KBM-7 (cell line): ENCODE data around the gene PATL2.
"Not testable (repeated sequence)": the region's sequence is repeated elsewhere in the genome, so short reads cannot be mapped to it uniquely, and the experiment has no call there.

Source experiments
- DNase-seq: peaks from one replicate; pipeline ENCODE4 v3.0.0-alpha.2; 2015
- in situ Hi-C: fragments of 300-500 bp; cut with MboI; formaldehyde crosslinking; loops from 2 replicates; pipeline ENCODE4 v1.14.3; 2020; ENCODE audit warnings: low sequenced_read_pairs, low pct_unique_long_range_greater_than_20kb, mixed read lengths

Gene PATL2

DNA sequence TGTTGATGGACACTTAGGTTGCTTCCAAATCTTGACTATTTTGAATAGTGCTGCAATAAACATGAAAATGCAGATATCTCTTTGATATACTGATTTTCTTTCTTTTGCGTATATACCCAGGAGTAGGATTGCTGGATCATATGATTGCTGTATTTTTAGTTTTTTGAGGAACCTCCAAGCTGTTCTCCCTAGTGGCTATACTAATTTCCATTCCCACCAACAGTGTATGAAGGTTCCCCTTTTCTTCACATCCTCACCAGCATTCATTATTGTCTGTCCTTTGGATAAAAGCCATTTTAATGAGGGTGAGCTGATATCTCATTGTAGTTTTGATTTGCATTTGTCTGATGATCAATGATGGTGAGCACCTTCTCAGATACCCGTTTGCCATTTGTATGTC lies 12.5 kb downstream of the PATL2 start:
- DNase-seq: peak; percentile 57
- in situ Hi-C loops: no loop called here

DNA sequence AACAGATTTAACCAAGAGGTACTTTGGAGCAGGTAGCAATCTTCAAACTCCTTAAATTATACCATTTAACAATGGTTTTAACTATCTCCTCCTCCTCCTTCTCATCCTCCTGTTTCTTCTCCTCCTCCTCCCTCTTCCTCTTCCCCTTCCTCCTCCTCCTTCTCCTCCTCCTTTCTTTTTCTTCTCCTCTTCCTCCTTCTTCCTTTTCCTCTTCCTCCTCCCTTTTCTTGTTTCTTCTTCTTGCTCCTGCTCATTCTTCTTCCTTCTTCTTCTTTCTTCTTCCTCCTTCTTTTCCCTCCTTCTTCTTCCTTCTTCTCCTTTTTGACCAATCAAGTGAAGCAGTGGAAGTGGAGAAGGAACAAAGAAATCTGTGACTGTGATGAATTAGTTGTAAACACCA lies 14.1 kb downstream of the PATL2 start:
- DNase-seq: no peak
- in situ Hi-C loops: no loop called here

DNA sequence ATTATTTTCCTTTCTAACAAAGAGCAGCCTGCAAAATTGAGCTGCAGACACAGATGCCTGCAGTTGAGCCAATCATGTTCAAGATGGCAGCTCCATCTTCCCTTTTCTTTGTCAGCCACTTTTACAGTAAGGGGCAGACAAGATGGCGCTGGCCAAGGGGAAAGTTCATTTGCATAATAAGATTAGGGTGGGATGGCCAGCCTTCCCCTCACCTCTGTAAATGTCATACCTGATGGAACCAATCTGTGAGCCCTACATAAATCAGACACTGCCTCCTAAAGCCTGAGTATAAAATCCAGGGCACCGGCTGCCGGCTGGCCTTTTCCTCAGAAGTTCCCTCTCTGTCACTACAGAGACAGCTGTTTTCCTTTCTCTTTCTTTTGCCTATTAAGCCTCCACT lies 15.8 kb downstream of the PATL2 start:
- in situ Hi-C loops: no loop called here
- no peak for DNase-seq

DNA sequence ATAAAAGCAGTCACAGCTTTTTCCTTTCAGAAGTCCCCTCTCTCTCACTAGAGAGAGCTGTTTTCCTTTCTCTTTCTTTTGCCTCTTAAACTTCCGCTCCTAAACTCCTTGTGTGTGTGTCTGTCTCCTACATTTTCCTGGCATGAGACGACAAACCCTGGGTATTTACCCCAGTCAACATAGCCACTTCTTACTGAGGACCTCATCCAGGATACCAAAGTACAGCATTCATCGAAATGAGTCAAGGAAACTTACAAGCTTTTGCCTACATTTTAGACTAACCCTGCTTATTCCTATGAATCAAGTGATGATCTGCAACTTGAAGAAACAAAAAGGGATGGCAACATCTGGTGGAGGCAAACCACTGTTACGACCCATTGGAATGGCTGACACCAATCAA lies 16.7 kb downstream of the PATL2 start:
- no peak for DNase-seq
- in situ Hi-C loops: no loop called here

DNA sequence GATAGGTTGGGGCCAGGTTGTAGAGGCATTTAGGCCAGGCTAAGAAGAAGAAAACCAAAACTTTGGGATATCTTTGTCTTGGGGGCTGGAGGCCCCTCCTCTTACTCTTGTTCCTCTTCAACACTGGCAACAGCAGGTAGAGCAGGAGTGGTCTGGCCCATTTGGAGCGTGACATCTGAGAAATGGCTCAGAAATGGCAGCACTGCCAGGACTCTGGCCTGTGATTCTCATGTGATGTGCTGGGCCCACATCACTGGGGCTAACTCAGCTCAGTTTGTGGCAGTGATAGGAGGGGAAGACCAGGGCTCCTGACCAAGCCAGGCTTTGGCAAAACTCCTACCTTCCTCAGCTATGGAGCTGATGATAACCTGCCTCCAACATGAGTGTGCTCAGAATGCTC lies 18.5 kb downstream of the PATL2 start:
- no peak for DNase-seq
- in situ Hi-C loops: no loop called here

DNA sequence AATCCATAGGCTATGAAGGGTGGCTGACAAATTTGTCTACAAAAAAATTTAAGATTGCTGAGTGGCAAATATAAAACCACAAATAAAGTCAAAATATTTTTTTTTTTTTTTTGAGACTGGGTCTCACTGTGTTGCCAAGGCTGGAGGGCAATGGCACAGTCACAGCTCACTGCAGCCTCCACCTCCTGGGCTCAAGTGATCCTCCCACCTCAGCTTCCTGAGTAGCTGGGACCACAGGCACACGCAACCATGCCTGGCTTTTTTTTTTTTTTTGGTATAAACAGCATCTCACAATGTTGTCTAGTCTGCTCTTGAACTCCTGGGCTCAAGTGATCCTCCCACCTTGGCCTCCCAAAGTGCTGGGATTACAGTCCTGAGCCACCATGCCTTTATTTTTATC lies 20.9 kb downstream of the PATL2 start:
- peak; percentile 61 for DNase-seq
- in situ Hi-C loops: not testable (repeated sequence)

DNA sequence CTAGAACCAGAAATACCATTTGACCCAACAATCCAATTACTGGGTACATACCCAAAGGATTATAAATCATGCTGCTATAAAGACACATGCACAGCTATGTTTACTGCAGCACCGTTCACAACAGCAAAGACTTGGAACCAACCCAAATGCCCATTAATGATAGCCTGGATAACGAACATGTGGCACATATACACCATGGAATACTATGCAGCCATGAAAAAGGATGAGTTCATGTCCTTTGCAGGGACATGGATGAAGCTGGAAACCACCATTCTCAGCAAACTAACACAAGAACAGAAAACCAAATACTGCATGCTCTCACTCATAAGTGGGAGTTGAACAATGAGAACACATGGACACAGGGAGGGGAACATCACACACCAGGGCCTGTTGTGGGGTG lies 21.8 kb downstream of the PATL2 start:
- in situ Hi-C loops: not testable (repeated sequence)

DNA sequence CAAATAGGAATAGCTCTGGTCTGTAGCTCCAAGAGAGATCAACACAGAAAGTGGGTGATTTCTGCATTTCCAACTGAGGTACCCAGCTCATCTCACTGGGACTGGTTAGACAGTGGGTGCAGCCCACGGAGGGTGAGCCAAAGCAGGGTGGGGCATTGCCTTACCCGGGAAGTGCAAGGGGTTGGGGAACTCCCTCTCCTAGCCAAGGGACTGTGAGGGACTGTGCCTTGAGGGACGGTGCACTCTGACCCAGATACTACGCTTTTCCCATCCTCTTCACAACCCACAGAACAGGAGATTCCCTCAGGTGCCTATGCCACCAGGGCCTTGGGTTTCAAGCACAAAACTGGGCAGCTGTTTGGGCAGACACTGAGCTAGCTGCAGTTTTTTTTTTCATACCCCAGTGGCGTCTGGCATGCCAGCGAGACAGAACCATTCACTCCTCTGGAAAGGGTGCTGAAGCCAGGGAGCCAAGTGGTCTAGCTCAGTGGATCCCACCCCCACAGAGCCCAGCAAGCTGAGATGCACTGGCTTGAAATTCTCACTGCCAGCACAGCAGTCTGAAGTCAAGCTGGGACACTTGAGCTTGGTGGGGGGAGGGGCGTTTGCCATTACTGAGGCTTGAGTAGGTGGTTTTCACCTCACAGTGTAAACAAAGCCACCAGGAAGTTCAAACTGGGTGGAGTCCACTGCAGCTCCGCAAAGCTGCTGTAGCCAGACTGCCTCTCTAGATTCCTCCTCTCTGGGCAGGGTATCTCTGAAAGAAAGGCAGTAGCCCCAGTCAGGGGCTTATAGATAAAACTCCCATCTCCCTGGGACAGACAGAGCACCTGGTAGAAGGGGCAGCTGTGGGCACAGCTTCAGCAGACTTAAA lies 28.1 kb downstream of the PATL2 start:
- in situ Hi-C loops: not testable (repeated sequence)
- DNase-seq: peak; percentile 68

More for the DNA sequence above, 21.8 kb downstream of the PATL2 start:
- not testable (repeated sequence) for DNase-seq

DNA sequence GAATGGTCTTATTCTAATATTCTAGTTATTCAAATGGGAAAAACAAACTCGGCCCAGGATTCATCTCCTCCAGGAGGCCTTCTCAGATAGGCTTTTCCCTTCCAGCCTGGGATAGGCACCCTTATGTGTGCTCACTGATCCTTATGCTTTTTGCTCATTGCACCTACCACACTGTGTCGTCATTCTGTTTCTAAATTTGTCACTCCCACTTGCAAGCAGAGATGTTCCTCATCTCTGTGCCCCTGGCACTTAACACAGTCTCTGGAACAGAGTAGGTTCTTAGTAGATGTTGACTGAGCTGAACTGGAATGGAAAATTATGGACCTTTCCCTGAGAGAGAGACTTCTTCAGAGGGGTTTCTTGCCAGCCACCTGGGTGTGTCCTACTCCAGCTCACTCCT lies 28.9 kb downstream of the PATL2 start:
- in situ Hi-C loops: no loop called here
- DNase-seq: peak; percentile 24

DNA sequence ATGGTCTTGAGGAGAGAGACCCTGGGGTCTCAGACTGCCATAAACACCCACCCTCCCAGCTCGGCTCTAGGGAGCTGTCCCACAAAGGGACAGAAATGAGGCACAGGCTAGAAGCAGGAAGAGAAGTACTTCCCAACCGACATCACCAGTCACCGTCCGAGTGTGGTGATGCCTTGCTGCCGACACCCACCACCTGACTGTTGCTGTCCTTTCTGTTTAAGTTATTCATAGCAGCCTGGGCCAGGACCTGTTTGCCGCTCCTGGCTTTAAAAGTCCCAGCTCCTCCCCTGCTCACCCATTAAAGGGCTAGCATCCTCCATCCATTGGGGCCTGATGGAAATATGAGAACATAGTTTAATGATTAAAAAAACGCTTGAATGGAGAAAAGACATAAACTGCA lies 34.4 kb downstream of the PATL2 start:
- in situ Hi-C loops: no loop called here
- no peak for DNase-seq

DNA sequence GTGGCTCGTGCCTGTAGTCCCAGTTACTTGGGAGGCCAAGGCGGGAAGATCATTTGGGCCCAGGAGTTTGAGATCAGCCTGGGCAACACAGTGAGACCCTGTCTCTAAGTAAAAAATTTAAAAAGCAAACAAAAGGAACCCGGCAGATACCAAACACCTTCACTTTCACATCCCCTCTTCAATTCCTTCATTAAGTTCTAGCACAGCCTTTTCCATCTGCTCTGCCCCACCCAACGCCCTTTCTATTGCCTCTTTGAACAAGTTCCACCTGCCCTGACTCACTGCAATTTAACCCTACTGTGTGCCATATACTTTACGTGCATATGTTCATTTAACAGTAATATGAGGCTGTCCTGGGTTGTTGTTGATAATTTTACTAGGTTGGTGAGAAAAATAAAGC lies 35.2 kb downstream of the PATL2 start:
- in situ Hi-C loops: no loop called here
- DNase-seq: no peak

DNA sequence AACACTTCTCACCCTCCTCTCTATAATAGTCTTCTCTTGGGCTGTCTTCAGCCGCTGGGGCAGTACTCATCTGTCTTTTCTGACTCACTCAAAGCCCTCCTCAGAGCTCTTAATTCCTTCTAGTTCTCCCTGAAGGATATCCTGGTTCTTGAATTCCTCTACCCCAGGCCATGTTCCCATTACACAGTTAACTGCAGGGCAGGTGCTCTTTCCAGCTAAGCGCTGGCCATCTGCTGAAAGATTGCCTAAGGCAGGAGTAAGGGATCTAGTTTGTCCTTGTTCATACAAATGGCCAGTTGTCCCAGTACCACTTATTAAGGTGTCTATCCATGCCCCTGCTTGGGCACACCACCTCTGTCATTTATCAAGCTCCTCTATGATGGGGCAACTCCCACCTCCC lies 37.5 kb downstream of the PATL2 start:
- DNase-seq: no peak
- in situ Hi-C loops: no loop called here

DNA sequence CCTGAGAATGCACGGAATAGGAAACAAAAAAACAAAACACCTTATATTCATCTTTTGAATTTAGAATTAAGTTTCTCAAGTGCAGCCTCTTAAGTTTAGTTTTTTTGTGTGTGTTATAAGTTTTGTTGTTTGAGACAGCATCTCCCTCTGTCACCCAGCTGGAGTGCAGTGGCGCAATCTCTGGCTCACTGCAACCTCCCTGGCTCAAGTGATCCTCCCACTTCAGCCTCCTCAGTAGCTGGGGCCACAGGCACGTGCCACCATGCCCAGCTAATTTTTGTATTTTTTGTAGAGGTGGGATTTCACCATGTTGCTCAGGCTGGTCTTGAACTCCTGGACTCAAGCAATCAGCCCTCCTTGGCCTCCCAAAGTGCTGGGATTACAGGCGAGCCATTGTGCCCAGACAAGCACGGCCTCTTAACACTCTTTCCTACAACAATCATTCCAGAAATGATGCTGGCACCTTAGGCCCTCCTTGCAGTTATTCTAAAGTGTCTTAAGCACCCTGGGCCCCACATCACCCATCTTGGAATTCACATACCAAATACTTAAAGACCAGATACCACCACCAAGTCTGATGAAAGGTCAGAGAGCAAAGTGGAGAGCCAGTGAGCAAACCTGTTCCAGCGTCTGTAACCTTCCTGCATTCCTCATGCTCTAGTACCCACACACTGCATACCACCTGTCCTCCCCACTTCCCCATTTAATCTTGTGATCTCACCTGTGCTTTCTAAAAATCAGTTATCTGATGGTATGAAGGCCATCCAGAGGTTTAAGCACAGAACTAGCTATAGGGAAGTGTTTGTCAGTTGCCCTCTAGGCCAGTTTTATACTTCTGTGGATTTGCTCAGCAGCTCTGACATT lies 40.8 kb downstream of the PATL2 start:
- DNase-seq: no peak
- in situ Hi-C loops: no loop called here

DNA sequence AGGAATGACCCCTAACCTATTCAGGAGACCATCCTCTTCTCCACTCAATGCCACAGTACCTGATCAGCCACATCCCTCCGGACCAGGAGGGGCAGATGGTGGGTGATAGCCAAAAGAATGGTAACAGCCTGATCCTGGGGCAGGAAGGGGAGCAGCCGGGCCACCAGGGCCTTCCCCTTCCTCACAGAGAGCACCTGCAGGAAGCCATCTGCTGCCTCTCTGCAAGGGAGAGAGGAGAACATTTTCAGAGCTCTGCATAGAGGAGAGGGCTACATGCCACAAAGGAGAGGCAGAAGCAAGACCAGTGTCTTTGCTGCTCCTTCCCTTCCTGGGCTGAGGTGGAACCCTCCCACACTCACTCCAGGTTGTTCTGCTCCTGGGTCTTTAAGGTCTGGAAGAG lies 42.2 kb downstream of the PATL2 start:
- DNase-seq: no peak
- in situ Hi-C loops: no loop called here

DNA sequence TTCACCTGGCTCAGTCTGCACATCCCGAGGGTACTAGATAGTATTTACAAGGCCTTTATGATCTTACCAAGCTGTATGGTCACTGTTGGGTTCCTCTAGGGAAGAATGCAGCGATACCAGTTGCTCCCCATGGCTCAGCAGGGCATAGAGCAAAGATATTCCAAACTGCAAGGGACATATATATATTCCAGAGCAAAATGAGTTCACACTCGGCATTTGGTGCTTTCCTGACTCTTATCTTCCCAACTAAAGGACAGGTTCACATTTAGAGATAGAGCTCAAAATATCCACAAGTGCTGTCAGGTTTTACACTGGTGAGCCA lies 44.1 kb downstream of the PATL2 start:
- in situ Hi-C loops: no loop called here

DNA sequence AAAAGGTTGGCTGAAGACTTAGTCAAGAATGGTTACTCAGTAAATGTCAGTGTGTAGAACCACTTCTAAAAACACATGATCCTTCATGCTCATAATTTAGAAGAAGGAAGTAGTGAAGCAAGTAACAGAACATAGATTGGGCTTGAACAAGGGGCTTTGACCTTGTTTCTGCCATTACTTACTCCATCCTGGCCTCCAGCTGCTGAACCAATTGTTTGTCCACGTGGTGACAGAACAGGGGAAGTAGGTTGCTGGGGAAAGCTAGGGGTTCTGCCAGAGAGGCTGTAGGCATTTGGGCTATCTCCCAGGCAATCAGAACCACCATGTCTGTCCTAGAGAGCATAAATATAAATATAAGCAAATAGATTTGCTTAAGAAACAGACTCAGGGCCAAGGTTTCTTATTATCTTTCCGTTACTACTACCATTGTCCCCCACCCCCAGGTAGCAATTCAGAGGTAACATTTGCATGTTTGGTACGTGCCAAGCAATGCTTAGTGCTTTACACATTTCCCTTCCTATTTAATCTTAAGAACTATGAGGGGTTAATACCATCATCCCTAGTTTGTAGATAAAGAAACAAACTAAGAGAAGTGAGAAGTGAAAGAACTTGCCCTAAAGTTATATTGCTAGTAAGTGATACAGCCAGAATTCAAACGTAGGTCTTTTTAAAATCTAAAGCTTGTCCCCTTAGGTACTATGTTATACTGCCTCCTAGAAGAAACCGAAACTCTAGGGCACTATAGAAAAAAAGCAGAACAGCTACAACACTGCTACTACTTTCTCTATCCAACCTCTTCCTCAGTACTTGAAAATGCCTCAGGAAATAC lies 44.7 kb downstream of the PATL2 start:
- in situ Hi-C loops: no loop called here
- no peak for DNase-seq

More for the DNA sequence above, 44.1 kb downstream of the PATL2 start:
- DNase-seq: no peak

DNA sequence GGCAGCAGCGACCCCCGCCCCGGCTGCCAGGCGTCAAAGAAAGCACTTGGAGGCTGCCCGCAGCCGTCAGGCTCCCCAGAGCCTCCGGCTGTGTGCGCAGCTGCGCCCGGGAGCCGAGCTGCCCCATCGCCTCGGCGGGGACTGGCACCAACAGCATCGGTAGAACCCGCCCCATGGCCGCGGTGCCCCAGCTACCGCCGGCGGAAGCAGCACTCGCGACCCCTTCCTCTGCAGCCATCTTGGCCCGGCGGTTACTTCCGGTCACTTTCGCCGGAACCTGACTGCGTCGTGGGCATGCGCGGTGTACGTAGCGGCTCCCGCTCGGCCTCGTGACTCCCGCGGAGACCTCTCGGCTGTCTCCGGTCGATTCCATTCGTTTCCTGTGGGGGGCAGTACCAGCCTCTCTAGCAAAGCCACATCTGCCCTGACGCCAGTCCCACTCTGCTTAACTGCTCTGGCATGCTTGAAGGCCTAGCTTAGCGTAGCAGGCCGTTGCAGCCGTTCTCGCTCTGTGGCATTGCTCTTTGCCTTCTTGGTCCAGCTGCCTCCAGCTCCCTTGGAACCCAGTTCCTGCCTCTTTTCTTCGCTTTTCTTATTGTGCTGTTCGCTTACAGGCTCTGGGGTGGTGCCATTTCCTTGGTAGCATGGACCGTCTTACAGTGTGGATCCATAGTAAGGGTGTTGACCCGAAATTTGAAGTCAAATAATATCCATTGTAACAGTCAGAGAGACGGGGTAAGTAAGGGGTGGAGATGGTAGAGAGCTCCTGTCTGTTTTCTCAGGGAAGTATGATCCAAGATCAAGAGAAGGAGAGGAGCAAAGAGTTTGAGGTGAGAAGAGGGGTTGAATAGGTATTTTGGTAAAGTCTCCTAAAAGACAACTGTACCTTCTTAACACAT lies 47.5 kb downstream of the PATL2 start, which contains the start of gene SPG11:
Gene SPG11, minus strand, starts transcription at position 253 of the 899 bp plus-strand sequence. Its CDS starts 15 bp downstream, at position 238.
- in situ Hi-C loops: no loop called here
- peak; percentile 99 for DNase-seq
